Glomerular endothelial cell (primary cell): ENCODE measurements around the gene TUBA1B. TPM values are rescaled to one million over a fixed set of nuclear protein-coding genes. Genes with fewer than 3 reads are reported as not detected.
"Not testable (repeated sequence)": the region's sequence is repeated elsewhere in the genome, so short reads cannot be mapped to it uniquely, and the experiment has no call there.

Source experiments
- DNase-seq: peaks from one replicate; pipeline ENCODE4 v3.0.0-alpha.2; 2011; ENCODE audit warnings: low read depth, low spot score; ENCODE audit errors: extremely low read depth
- total RNA-seq: library from RNA; depleted of rRNA; stranded (reverse); fragments of >200 nt; gene quantifications from 2 replicates; pipeline ENCODE4 v1.2.3, GENCODE V29; 2015

TUBA1B gene
- total RNA-seq, 1 donor from 2014 or later, result 1,250 TPM

- not testable (repeated sequence) for DNase-seq
Observed at GRCh38 chr12:49127971-49128370, 3.2 kb downstream of the TUBA1B start.

- no peak for DNase-seq
Observed at GRCh38 chr12:49126852-49127763, 4.1 kb downstream of the TUBA1B start.

GRCh38 chr12:49121047-49121696, 10.0 kb downstream of the TUBA1B start:
- no peak for DNase-seq

GRCh38 chr12:49111206-49111605, 20.0 kb downstream of the TUBA1B start:
- no peak for DNase-seq

- peak; percentile 92 for DNase-seq
Observed at GRCh38 chr12:49110464-49111155, 20.6 kb downstream of the TUBA1B start, which contains the start of gene LMBR1L. Gene LMBR1L, minus strand, starts transcription at chr12:49110847. Its CDS starts 292 bp downstream, at chr12:49110555.

GRCh38 chr12:49109641-49110463, 21.3 kb downstream of the TUBA1B start:
- DNase-seq, result no peak

GRCh38 chr12:49108958-49109404, 22.2 kb downstream of the TUBA1B start:
- DNase-seq, result no peak

- no peak for DNase-seq
Observed at GRCh38 chr12:49105504-49106084, 25.6 kb downstream of the TUBA1B start.

- DNase-seq, result no peak
Observed at GRCh38 chr12:49104822-49105221, 26.4 kb downstream of the TUBA1B start.

GRCh38 chr12:49100380-49100779, 30.8 kb downstream of the TUBA1B start:
- no peak for DNase-seq

GRCh38 chr12:49098703-49099102, 32.5 kb downstream of the TUBA1B start:
- no peak for DNase-seq

GRCh38 chr12:49098035-49098451, 33.2 kb downstream of the TUBA1B start:
- DNase-seq, result no peak

- no peak for DNase-seq
Observed at GRCh38 chr12:49097381-49097780, 33.8 kb downstream of the TUBA1B start.

GRCh38 chr12:49094975-49095365, 36.2 kb downstream of the TUBA1B start:
- no peak for DNase-seq

GRCh38 chr12:49094160-49094974, 36.8 kb downstream of the TUBA1B start, which contains the start of gene DHH:
Gene DHH, minus strand, starts transcription at chr12:49094801. Its CDS starts 289 bp downstream, at chr12:49094512.
- no peak for DNase-seq

- DNase-seq, result no peak
Observed at GRCh38 chr12:49093792-49094159, 37.4 kb downstream of the TUBA1B start.

- DNase-seq, result no peak
Observed at GRCh38 chr12:49092816-49093406, 38.3 kb downstream of the TUBA1B start.

- DNase-seq, result no peak
Observed at GRCh38 chr12:49092086-49092815, 38.9 kb downstream of the TUBA1B start.
